Immature natural killer cell (primary cell): Measurements from ENCODE around the gene RPUSD2. TPM values are rescaled to one million over a fixed set of nuclear protein-coding genes. Genes with fewer than 3 reads are reported as not detected.

Experiments
- DNase-seq, 3 donors: peaks; one replicate each; pipeline ENCODE4 v3.0.0; 2022; ENCODE audit warnings: mixed read lengths in 1 of 3
- H3K27ac Mint-ChIP-seq, 6 donors: one replicate each; pipeline ENCODE4 v1.8.0; 2020; ENCODE audit warnings: mixed read lengths in 6 of 6, mild to moderate bottlenecking in 5 of 6, inconsistent platforms in 4 of 6, moderate library complexity in 3 of 6
- H3K27me3 Mint-ChIP-seq, 3 donors: one replicate each; pipeline ENCODE4 v1.8.0; 2020 to 2021; ENCODE audit warnings: low read depth in 3 of 3, mild to moderate bottlenecking in 3 of 3, mixed read lengths in 3 of 3, moderate library complexity in 3 of 3, inconsistent platforms in 1 of 3
- H3K36me3 Mint-ChIP-seq, 3 donors: one replicate each; pipeline ENCODE4 v1.8.0; 2020; ENCODE audit warnings: mixed read lengths in 3 of 3, inconsistent platforms in 2 of 3, mild to moderate bottlenecking in 2 of 3
- H3K4me1 Mint-ChIP-seq, 2 donors: one replicate each; pipeline ENCODE4 v1.8.0; 2020; ENCODE audit warnings: inconsistent platforms in 2 of 2, mild to moderate bottlenecking in 2 of 2, mixed read lengths in 2 of 2, moderate library complexity in 1 of 2
- H3K4me3 Mint-ChIP-seq, 5 donors: one replicate each; pipeline ENCODE4 v1.8.0; 2020; ENCODE audit warnings: mild to moderate bottlenecking in 5 of 5, mixed read lengths in 5 of 5, inconsistent platforms in 3 of 5, moderate library complexity in 3 of 5
- H3K9me3 Mint-ChIP-seq, 6 donors: one replicate each; pipeline ENCODE4 v1.8.0; 2020; ENCODE audit warnings: mild to moderate bottlenecking in 6 of 6, mixed read lengths in 6 of 6, inconsistent platforms in 4 of 6, moderate library complexity in 3 of 6
- polyA plus RNA-seq, 3 donors: library from polyadenylated mRNA; unstranded; fragments of 300-500 nt; fragmentation: Illumina TruSeq; gene quantifications; one replicate each; pipeline ENCODE4 v1.2.3, GENCODE V29; 2021

Gene RPUSD2
- 10 to 100 TPM; 18.9 to 21.2 (median 19.1) TPM for polyA plus RNA-seq

DNA sequence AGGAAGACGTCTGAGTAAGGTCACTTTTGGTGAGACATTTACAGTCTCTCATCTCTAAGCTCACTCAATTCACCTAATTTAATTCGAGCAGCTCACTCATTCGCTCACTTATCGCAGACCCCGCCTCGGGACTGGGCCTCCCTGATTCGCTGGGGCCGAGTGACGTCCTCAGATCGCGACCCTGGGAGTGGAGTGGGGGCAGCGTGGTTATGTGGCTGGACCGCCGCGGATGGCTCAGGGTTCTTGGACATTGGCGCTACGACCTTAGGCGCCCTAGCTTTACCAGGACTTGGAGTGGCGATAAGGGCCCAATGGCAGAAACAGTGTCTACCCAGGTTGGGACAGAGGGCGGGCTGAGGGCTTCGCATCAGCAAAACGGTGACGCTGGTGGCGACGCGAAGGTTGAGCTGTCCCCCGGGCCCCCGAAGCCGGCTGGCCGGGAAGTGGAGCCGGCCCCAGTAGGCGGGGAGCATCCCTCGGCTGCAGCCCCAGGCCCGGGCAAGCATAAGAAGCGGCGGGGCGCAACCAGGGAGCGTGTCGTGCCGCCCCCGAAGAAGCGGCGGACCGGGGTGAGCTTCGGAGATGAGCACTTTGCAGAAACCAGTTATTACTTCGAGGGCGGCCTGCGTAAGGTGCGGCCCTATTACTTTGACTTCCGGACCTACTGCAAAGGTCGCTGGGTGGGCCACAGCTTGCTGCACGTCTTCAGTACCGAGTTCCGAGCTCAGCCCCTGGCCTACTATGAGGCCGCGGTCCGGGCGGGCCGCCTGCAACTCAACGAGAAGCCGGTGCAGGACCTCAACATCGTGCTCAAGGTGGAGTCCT lies at the start of gene RPUSD2:
TSS of gene RPUSD2 (plus strand) at position 171 of the 825 bp plus-strand sequence. CDS start at position 210, 39 bp downstream.
- peaks cover 12 to 19% (median 13%) of the 10 kb centered on the region in 3 donors for H3K27me3 Mint-ChIP-seq
- H3K4me3 Mint-ChIP-seq: peak within 1 kb of the TSS; percentile 97 to 99 (median 98)
- peak within 1 kb of the TSS; percentile 96 to 99 (median 98) for H3K27ac Mint-ChIP-seq
- no peaks in the 10 kb centered on the region for H3K9me3 Mint-ChIP-seq
- H3K4me1 Mint-ChIP-seq: peaks cover 42 to 47% of the 10 kb centered on the region in 2 donors
- peak; percentile 89 to 92 (median 91) for DNase-seq
- H3K36me3 Mint-ChIP-seq: peaks cover 0 to 7% (median 0%) of the 10 kb centered on the region in 3 donors

- no peak for DNase-seq
- peaks cover 0 to 11% (median 4%) of the 10 kb centered on the region in 3 donors for H3K36me3 Mint-ChIP-seq
- no peak overlapping the region for H3K27ac Mint-ChIP-seq
- peaks cover 0 to 4% of the 10 kb centered on the region in 2 donors for H3K4me1 Mint-ChIP-seq
- H3K4me3 Mint-ChIP-seq: no peak overlapping the region
- no peaks in the 10 kb centered on the region for H3K9me3 Mint-ChIP-seq
- H3K27me3 Mint-ChIP-seq: no peaks in the 10 kb centered on the region
Observed at GRCh38 chr15:40523611-40524010, 45.5 kb upstream of the RPUSD2 start.

DNA sequence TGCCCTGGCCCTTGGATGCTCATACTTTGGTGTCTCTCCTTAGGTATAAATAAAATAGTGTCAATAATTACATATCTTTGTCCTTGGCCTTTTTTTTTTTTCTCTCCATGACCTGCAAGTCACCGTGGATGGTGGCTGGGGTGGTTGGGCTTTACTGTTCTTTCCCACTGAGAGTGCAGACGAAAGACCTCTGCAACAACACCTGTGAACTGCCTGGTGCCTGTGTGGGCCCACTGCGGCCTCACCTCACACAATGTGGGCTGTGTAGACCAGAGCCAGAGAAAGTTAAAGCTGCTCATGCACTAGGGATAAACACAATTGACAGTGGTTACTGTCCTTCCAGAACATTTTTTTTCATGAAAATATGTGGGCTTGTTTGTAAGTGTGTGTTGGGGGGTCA lies 43.2 kb upstream of the RPUSD2 start:
- peaks cover 0 to 11% (median 4%) of the 10 kb centered on the region in 3 donors for H3K36me3 Mint-ChIP-seq
- no peak overlapping the region for H3K4me3 Mint-ChIP-seq
- no peak overlapping the region for H3K27ac Mint-ChIP-seq
- no peaks in the 10 kb centered on the region for H3K9me3 Mint-ChIP-seq
- no peak for DNase-seq
- H3K27me3 Mint-ChIP-seq: peaks cover 0 to 2% (median 0%) of the 10 kb centered on the region in 3 donors
- H3K4me1 Mint-ChIP-seq: no peaks in the 10 kb centered on the region

DNA sequence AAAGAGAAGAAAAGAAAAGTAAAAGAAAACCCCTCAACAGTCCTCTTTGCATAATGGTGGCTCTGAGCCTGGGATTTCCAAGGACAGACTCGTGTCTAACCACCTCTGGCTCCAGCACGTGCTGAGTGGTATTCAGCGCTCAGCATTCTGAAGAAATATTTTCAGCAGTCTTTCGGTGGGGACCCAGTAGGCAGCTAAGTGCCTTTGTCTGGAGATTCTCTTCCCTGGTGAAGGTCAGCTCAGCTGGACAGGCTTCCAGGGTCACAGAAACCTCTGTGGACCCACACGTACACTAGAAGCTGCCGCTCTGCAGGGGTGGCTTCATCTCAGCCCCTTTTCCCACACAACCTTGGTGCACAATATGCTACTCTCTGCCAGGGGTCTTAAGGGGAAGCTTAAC lies 40.3 kb upstream of the RPUSD2 start:
- H3K27ac Mint-ChIP-seq: no peak overlapping the region
- no peak for DNase-seq
- H3K9me3 Mint-ChIP-seq: no peaks in the 10 kb centered on the region
- no peaks in the 10 kb centered on the region for H3K4me1 Mint-ChIP-seq
- H3K27me3 Mint-ChIP-seq: peaks cover 0 to 4% (median 0%) of the 10 kb centered on the region in 3 donors
- H3K4me3 Mint-ChIP-seq: no peak overlapping the region
- H3K36me3 Mint-ChIP-seq: peaks cover 4 to 11% (median 11%) of the 10 kb centered on the region in 3 donors

DNA sequence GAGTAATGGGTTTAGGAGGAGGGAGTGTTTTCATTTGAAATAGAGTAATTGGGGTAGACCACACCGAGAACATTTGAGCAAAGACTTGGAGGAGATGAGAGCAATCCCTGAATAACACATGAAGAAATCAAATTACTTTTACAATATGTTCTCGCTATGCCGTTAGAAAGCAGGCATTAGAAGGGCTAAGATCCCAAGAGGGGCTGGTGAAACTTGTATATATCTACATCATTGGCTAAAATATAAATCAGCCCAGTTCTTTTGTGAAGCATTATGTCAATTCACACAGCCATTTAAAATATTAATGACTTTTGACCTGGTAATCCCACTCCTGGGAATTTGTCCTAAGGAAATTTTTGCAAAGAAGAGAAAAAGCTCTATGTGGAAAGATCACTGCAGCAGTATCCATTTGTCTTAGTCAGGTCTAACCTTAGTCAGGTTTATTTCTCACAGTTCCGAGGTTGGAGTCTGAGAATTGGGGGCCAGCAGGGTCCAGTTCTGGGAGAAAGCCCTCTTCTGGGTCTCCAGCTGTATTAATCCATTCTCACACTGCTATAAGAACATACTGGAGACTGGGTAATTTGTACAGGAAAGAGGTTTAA lies 35.2 kb upstream of the RPUSD2 start:
- Mint-ChIP-seq H3K4me3 (no peak overlapping the region), H3K27me3 (peaks cover 0 to 4% (median 0%) of the 10 kb centered on the region in 3 donors), H3K4me1 (no peaks in the 10 kb centered on the region), H3K27ac (no peak overlapping the region), H3K36me3 (peaks cover 0 to 15% (median 8%) of the 10 kb centered on the region in 3 donors), H3K9me3 (no peaks in the 10 kb centered on the region)
- DNase-seq: no peak

- peaks cover 0 to 4% (median 0%) of the 10 kb centered on the region in 3 donors for H3K27me3 Mint-ChIP-seq
- H3K27ac Mint-ChIP-seq: no peak overlapping the region
- peaks cover 0 to 15% (median 12%) of the 10 kb centered on the region in 3 donors for H3K36me3 Mint-ChIP-seq
- H3K4me3 Mint-ChIP-seq: no peak overlapping the region
- no peak for DNase-seq
- H3K9me3 Mint-ChIP-seq: no peaks in the 10 kb centered on the region
- H3K4me1 Mint-ChIP-seq: no peaks in the 10 kb centered on the region
Observed at GRCh38 chr15:40534371-40534770, 34.7 kb upstream of the RPUSD2 start.

DNA sequence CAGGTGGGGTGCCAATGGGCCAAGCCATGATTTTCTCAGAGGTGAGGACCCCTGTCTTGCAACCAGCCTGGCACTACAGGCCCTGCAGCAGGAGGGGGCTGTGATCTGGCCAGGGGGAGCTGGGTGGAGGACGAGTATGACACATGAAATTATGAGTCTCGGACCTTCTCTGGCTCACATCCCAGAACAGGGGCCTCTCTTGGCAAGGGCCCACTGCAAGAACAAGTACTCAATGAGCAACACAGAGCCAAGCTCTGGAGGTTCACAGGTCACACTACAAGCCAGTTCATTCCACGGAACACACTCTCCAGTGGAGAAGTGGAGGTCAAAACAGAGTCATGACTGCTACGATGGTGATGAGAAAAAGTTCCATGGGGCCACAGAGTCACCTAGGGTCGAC lies 32.6 kb upstream of the RPUSD2 start:
- Mint-ChIP-seq H3K4me3 (no peak overlapping the region), H3K9me3 (no peaks in the 10 kb centered on the region), H3K4me1 (no peaks in the 10 kb centered on the region), H3K27me3 (no peaks in the 10 kb centered on the region), H3K27ac (no peak overlapping the region), H3K36me3 (peaks cover 0 to 18% (median 12%) of the 10 kb centered on the region in 3 donors)
- no peak for DNase-seq

- Mint-ChIP-seq H3K4me1 (no peaks in the 10 kb centered on the region), H3K27ac (peak overlapping the region in 1 of 6 donors; percentile 47), H3K4me3 (no peak overlapping the region), H3K9me3 (no peaks in the 10 kb centered on the region), H3K36me3 (peaks cover 0 to 12% (median 11%) of the 10 kb centered on the region in 3 donors), H3K27me3 (no peaks in the 10 kb centered on the region)
- DNase-seq: no peak
Observed at GRCh38 chr15:40538976-40539375, 30.1 kb upstream of the RPUSD2 start.

- H3K27me3 Mint-ChIP-seq: no peaks in the 10 kb centered on the region
- H3K9me3 Mint-ChIP-seq: no peaks in the 10 kb centered on the region
- no peak overlapping the region for H3K27ac Mint-ChIP-seq
- H3K36me3 Mint-ChIP-seq: peaks cover 0 to 12% (median 11%) of the 10 kb centered on the region in 3 donors
- no peaks in the 10 kb centered on the region for H3K4me1 Mint-ChIP-seq
- no peak overlapping the region for H3K4me3 Mint-ChIP-seq
- no peak for DNase-seq
Observed at GRCh38 chr15:40543082-40543481, 26.0 kb upstream of the RPUSD2 start.

- Mint-ChIP-seq H3K27ac (peak overlapping the region in 1 of 6 donors; percentile 1), H3K9me3 (no peaks in the 10 kb centered on the region), H3K4me3 (no peak overlapping the region), H3K27me3 (no peaks in the 10 kb centered on the region), H3K36me3 (peaks cover 0 to 19% (median 16%) of the 10 kb centered on the region in 3 donors), H3K4me1 (no peaks in the 10 kb centered on the region)
- no peak for DNase-seq
Observed at GRCh38 chr15:40543631-40544294, 25.3 kb upstream of the RPUSD2 start.

DNA sequence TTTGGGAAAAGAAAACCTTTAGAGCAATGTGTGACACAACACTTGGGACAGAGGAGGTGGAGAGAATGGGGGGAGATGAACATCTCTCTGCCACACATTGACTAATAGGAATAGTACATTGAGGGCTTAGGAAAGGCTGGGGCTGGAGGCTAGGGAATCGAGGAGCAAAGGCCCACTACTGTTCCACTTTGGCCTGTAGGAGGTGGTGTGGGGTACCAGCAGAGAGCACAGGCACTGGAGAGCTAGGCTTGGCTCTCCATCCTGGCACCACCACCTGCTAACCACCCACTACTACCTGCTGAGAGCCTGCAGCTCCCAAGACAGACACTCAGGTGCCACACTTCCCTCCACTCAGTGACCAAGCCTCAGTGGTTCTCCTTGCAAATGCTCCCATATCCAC lies 23.6 kb upstream of the RPUSD2 start:
- no peaks in the 10 kb centered on the region for H3K27me3 Mint-ChIP-seq
- no peaks in the 10 kb centered on the region for H3K9me3 Mint-ChIP-seq
- H3K4me1 Mint-ChIP-seq: no peaks in the 10 kb centered on the region
- H3K27ac Mint-ChIP-seq: no peak overlapping the region
- no peak overlapping the region for H3K4me3 Mint-ChIP-seq
- DNase-seq: no peak
- H3K36me3 Mint-ChIP-seq: peaks cover 10 to 27% (median 20%) of the 10 kb centered on the region in 3 donors

DNA sequence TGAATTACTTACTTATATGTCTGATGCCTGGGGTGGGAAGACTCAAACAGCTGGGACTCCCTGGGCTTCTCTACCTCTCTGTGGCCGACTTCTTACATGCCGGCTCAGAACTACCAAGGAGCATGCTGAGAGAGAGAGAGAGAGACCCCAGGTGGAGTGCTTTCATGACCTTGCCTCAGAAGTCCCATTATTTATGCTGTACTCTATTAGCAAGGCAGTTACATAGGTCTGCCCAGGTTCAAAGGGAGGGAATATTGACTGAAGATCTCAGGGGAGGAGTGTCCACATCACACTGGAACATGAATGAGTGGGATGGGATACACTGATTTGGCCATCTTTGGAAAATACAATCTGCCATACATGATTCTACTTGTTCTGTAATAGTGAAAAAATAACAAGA lies 20.5 kb upstream of the RPUSD2 start:
- no peak for DNase-seq
- H3K27me3 Mint-ChIP-seq: no peaks in the 10 kb centered on the region
- no peaks in the 10 kb centered on the region for H3K4me1 Mint-ChIP-seq
- H3K36me3 Mint-ChIP-seq: peaks cover 14 to 41% (median 16%) of the 10 kb centered on the region in 3 donors
- H3K9me3 Mint-ChIP-seq: no peaks in the 10 kb centered on the region
- H3K27ac Mint-ChIP-seq: no peak overlapping the region
- H3K4me3 Mint-ChIP-seq: no peak overlapping the region

GRCh38 chr15:40549894-40550293 lies 19.2 kb upstream of the RPUSD2 start:
- Mint-ChIP-seq H3K27ac (no peak overlapping the region), H3K27me3 (no peaks in the 10 kb centered on the region), H3K4me3 (no peak overlapping the region), H3K4me1 (no peaks in the 10 kb centered on the region), H3K9me3 (no peaks in the 10 kb centered on the region), H3K36me3 (peaks cover 14 to 41% (median 16%) of the 10 kb centered on the region in 3 donors)
- no peak for DNase-seq
